Epithelial cell of esophagus (primary cell): ENCODE results near the gene DAZL.

Source experiments
- DNase-seq: peaks from one replicate; pipeline ENCODE4 v3.0.0; 2010; ENCODE audit warnings: low read depth
- H3K4me3 ChIP-seq: 2 replicates; pipeline ENCODE4 v1.5.1; 2011; ENCODE audit warnings: mild to moderate bottlenecking, low read length, control low read depth
- CTCF ChIP-seq: IDR thresholded peaks from 2 replicates; pipeline ENCODE4 v1.5.1; 2011; ENCODE audit warnings: low read depth, mild to moderate bottlenecking, low read length, control low read depth, inconsistent platforms; ENCODE audit not compliant: insufficient read depth; ENCODE audit errors: missing control alignments

The DAZL gene

GRCh38 chr3:16552757-16553156 lies 52.5 kb downstream of the DAZL start:
- no peak for TF ChIP-seq CTCF
- no peak for DNase-seq

GRCh38 chr3:16551342-16551976 lies 53.8 kb downstream of the DAZL start:
- DNase-seq, result no peak
- no peak overlapping the region for H3K4me3 ChIP-seq
- no peak for TF ChIP-seq CTCF

More at GRCh38 chr3:16552757-16553156, 52.5 kb downstream of the DAZL start:
- no peak overlapping the region for H3K4me3 ChIP-seq

GRCh38 chr3:16550676-16551341 lies 54.4 kb downstream of the DAZL start:
- DNase-seq, result peak; percentile 93
- peak; percentile 90 for TF ChIP-seq CTCF
- no peak overlapping the region for H3K4me3 ChIP-seq

GRCh38 chr3:16550305-16550675 lies 54.9 kb downstream of the DAZL start:
- no peak overlapping the region for H3K4me3 ChIP-seq
- DNase-seq, result peak; percentile 48
- no peak for TF ChIP-seq CTCF

- H3K4me3 ChIP-seq, result no peak overlapping the region
- TF ChIP-seq CTCF, result no peak
- DNase-seq, result peak; percentile 93
These were observed 56.5 kb downstream of the DAZL start for GRCh38 chr3:16548721-16549120.

- no peak overlapping the region for H3K4me3 ChIP-seq
- no peak for DNase-seq
- TF ChIP-seq CTCF, result no peak
These were observed 57.5 kb downstream of the DAZL start for GRCh38 chr3:16547561-16548357.
